Tibial artery (tissue), 4 donors: ENCODE data around the gene ARHGEF7.
A peak's percentile ranks its signal among the peaks of the same experiment; 100 is the strongest.

Experiments used
- DNase-seq, 2 donors: peaks; one replicate each; pipeline ENCODE4 v3.0.0-alpha.2; 2019
- H3K27ac ChIP-seq, 2 donors: fragments of 200-600 bp; sonication (generic) in 1 of 2; 1 replicate in 1 of 2; 2 replicates in 1 of 2; pipeline ENCODE4 v1.5.1; 2018 to 2019; ENCODE audit warnings: mild to moderate bottlenecking in 1 of 2
- H3K27me3 ChIP-seq, 2 donors: fragments of 200-600 bp; sonication (generic) in 1 of 2; one replicate each; pipeline versions ENCODE4 v1.5.1 to v1.6.0; 2016 to 2019
- H3K36me3 ChIP-seq, 3 donors: fragments of 200-600 bp; sonication (generic) in 2 of 3; one replicate each; pipeline ENCODE4 v1.5.1; 2016 to 2019; ENCODE audit warnings: mild to moderate bottlenecking in 2 of 3
- H3K4me1 ChIP-seq, 4 donors: fragments of 200-600 bp; sonication (generic) in 2 of 4; 1 replicate in 3 of 4; 2 replicates in 1 of 4; pipeline ENCODE4 v1.5.1; 2016 to 2019
- H3K4me3 ChIP-seq, 2 donors: fragments of 200-600 bp; sonication (generic) in 1 of 2; 1 replicate in 1 of 2; 2 replicates in 1 of 2; pipeline ENCODE4 v1.5.1; 2018 to 2019; ENCODE audit warnings: mild to moderate bottlenecking in 2 of 2
- H3K9me3 ChIP-seq, 3 donors: fragments of 200-600 bp; sonication (generic) in 1 of 3; one replicate each; pipeline ENCODE4 v1.5.1; 2016 to 2019
- intact Hi-C: fragments of 100-400 bp; cut with DNase I; formaldehyde crosslinking; loops from one replicate; pipeline ENCODE4 v1.15.0; 2023; ENCODE audit warnings: low total_unique reads
- TF ChIP-seq, protein P1 (sequence below), 2 experiments: fragments of 200-600 bp in 1 of 2; fragments of 450-650 bp in 1 of 2; IDR thresholded peaks; one replicate each; pipeline ENCODE4 v1.5.1; 2017 to 2019; ENCODE audit warnings: antibody characterized with exemption in 2 of 2, mild to moderate bottlenecking in 1 of 2, moderate library complexity in 1 of 2

The ARHGEF7 gene

DNA sequence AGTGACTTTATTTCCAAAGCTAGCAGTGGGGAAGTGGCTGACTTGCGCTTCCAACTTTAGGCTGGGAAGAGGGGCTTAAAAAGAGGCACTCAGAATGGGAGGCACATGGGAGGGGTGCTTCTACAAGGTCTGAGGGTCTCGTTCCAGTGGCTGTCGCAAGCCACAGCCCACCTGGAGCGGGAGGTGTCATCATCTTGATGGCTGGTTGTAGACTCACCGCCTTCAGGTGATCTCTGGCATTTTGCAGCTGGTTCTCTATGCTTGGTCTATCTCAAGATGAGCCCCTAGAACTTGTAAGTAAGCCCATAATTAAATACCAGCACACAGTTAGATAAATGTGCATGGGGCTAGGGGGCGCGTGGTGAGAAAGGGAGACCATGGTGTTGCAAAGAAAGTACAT is 214.5 kb downstream of the ARHGEF7 start:
- Histone ChIP-seq H3K36me3 (peaks cover 0 to 7% (median 6%) of the 10 kb centered on the region in 3 donors), H3K27ac (no peak overlapping the region), H3K27me3 (no peaks in the 10 kb centered on the region), H3K4me3 (no peak overlapping the region), H3K9me3 (no peaks in the 10 kb centered on the region), H3K4me1 (no peaks in the 10 kb centered on the region)
- DNase-seq = peak; percentile 5 to 29
- intact Hi-C loops = no loop called here
- TF ChIP-seq, protein P1, sequence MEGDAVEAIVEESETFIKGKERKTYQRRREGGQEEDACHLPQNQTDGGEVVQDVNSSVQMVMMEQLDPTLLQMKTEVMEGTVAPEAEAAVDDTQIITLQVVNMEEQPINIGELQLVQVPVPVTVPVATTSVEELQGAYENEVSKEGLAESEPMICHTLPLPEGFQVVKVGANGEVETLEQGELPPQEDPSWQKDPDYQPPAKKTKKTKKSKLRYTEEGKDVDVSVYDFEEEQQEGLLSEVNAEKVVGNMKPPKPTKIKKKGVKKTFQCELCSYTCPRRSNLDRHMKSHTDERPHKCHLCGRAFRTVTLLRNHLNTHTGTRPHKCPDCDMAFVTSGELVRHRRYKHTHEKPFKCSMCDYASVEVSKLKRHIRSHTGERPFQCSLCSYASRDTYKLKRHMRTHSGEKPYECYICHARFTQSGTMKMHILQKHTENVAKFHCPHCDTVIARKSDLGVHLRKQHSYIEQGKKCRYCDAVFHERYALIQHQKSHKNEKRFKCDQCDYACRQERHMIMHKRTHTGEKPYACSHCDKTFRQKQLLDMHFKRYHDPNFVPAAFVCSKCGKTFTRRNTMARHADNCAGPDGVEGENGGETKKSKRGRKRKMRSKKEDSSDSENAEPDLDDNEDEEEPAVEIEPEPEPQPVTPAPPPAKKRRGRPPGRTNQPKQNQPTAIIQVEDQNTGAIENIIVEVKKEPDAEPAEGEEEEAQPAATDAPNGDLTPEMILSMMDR (IDR thresholded peaks at IDR 0.05) = no peak

DNA sequence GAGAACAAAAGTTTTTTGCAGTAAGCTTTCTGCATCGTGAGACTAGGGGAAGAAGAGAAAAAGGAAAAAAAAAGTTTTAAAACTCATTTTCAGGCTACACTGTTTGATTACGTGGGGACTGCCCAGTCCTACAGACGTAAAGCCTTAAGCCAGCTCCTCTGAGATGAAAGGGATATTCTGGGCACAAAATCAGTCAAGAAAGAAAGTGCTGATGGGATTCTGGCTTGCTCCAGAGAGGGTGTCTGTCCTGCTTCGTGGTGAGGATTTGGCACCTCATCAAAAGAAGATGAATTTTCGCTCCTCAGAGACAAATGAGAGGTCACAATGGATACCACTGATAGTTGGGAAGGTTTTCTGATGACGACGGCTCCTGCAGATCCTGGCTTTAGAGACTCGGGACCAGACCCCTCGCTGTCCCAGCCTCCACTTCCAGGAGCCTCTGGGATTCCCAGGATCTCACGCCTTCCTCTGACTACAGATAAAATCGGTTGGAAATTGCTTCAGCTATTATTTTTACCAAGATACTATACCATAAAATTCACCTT is 215.0 kb downstream of the ARHGEF7 start:
- intact Hi-C loops = no loop called here
- Histone ChIP-seq H3K27ac (no peak overlapping the region), H3K27me3 (no peaks in the 10 kb centered on the region), H3K36me3 (peaks cover 0 to 7% (median 6%) of the 10 kb centered on the region in 3 donors), H3K4me1 (no peaks in the 10 kb centered on the region), H3K9me3 (no peaks in the 10 kb centered on the region), H3K4me3 (no peak overlapping the region)
- TF ChIP-seq, protein P1 (IDR thresholded peaks at IDR 0.05) = no peak
- DNase-seq = no peak

DNA sequence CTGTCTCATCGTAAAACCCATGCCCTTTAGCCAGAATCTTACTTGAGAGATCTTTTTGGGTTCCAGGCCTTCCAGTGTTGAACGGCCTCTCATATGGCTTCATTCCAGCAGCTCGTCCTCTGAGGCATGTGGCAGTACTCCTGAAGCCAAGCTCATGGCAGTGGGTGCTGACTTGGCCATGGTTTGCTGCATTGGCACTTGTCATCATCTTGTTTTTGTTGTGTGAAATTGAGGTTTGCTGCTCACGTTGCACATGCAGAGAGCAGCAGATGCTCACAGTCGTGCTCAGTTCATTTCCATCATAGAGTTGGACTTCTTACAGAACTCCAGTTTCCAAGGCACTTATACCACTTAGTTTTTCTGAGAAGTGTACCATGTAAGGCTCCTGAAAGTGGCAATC is 220.2 kb downstream of the ARHGEF7 start:
- H3K27ac ChIP-seq = no peak overlapping the region
- TF ChIP-seq, protein P1 (IDR thresholded peaks at IDR 0.05) = no peak
- peaks cover 7 to 18% (median 9%) of the 10 kb centered on the region in 3 donors for H3K36me3 ChIP-seq
- H3K4me3 ChIP-seq = no peak overlapping the region
- H3K4me1 ChIP-seq = no peaks in the 10 kb centered on the region
- no peaks in the 10 kb centered on the region for H3K9me3 ChIP-seq
- intact Hi-C loops = no loop called here
- no peaks in the 10 kb centered on the region for H3K27me3 ChIP-seq
- DNase-seq = peak in 1 of 2 donors; percentile 10

DNA sequence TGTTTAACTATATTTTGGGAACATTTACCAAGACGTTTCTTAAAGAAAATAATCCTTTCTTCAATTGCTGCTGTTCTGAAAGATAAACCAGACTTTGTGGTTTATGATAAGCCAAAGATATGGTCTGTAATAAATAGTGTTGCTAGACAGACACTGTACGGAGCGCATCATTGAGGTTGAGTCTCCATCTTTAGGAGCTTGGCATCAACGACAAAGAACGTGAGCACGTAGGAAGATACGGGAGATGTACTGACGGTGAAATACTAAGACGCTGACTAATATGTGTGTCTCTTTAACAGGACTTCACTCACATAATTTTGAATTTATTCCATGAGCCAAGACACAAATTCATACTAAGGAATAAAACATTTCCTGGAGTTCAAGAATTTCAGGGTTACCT is 221.6 kb downstream of the ARHGEF7 start:
- DNase-seq = no peak
- Histone ChIP-seq H3K9me3 (no peaks in the 10 kb centered on the region), H3K27ac (no peak overlapping the region), H3K27me3 (no peaks in the 10 kb centered on the region), H3K4me1 (no peaks in the 10 kb centered on the region), H3K4me3 (no peak overlapping the region), H3K36me3 (peaks cover 7 to 18% (median 9%) of the 10 kb centered on the region in 3 donors)
- intact Hi-C loops = no loop called here
- TF ChIP-seq, protein P1 (IDR thresholded peaks at IDR 0.05) = no peak

- Histone ChIP-seq H3K9me3 (no peaks in the 10 kb centered on the region), H3K27ac (no peak overlapping the region), H3K4me1 (no peaks in the 10 kb centered on the region), H3K36me3 (peaks cover 9 to 18% (median 13%) of the 10 kb centered on the region in 3 donors), H3K4me3 (no peak overlapping the region), H3K27me3 (no peaks in the 10 kb centered on the region)
- TF ChIP-seq, protein P1 (IDR thresholded peaks at IDR 0.05) = no peak
- no peak for DNase-seq
- intact Hi-C loops = no loop called here
Observed at GRCh38 chr13:111337206-111337605, 222.1 kb downstream of the ARHGEF7 start.

DNA sequence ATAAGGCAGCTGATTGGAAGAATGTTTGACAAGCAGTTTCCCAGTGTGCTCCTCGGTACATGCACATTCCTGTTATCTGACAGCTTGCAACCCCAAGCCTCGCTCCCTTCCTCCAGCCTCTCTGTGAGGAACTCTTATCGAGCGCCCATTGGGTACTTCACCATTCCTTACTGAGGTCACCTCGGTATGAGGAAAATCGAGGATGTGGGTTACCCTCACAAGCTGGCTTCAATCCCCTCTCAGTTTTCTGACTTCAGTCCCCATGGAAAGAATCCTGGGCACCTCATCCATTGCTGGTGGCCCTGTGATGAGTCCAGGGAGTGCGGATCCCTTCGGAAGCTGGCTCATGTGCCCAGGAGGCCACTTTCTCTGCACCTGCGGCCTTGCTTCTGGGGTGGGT is 222.6 kb downstream of the ARHGEF7 start:
- H3K4me3 ChIP-seq = no peak overlapping the region
- no peak for DNase-seq
- intact Hi-C loops = no loop called here

More for the DNA sequence above, 222.6 kb downstream of the ARHGEF7 start:
- Histone ChIP-seq H3K27ac (no peak overlapping the region), H3K36me3 (peaks cover 12 to 19% (median 15%) of the 10 kb centered on the region in 3 donors), H3K4me1 (no peaks in the 10 kb centered on the region), H3K9me3 (no peaks in the 10 kb centered on the region), H3K27me3 (no peaks in the 10 kb centered on the region)
- TF ChIP-seq, protein P1 (IDR thresholded peaks at IDR 0.05) = no peak
